Measurements from ENCODE around the gene SEMA4F.

The SEMA4F gene

DNA sequence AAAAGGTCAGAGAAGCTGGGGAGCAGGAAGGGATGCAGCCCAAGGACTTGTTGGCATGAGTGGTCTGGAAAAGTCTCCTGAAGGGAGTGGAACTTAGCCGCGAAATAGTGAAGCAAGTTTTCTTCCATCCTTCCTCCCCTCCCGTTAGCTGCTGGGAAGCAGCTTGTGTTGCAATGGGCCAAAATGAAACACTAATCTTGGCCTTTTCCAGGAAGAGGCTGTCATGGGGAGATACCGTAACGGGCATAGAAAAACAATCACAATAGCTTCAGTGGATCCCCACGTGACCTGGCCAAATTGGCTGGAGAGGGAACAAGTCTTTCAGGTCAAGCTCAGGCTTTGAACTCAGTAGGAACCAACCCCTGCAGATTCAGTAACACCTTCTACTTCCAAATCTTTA lies 49.3 kb downstream of the SEMA4F start:
- in situ Hi-C loops (cut with MboI; ENCODE audit: low sequenced_read_pairs): loop anchor here (10.0 kb wide), 1 partner anchor 171 kb away; no protein-coding TSS in a partner anchor

DNA sequence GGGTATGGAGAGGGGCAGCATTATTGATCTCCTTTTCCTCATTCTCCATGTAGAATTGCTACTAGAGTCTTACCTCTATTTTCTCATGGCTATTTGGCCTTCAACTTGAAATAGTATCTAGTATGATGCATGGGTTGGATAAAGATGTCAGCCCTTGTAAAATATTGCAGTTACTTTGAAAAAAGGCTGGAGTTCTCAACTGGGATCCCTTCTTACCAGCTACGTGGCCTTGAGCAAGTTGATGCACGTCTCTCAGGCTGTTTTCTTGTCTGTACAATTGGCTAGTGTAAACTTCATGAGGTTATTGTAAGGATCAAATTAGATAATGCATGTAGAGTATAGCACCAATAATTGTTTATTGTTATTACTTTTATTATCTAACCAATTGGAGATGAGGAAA lies 50.2 kb downstream of the SEMA4F start:
- in situ Hi-C loops (cut with MboI; ENCODE audit: low sequenced_read_pairs): loop anchor here (10.0 kb wide), 1 partner anchor 171 kb away; no protein-coding TSS in a partner anchor

DNA sequence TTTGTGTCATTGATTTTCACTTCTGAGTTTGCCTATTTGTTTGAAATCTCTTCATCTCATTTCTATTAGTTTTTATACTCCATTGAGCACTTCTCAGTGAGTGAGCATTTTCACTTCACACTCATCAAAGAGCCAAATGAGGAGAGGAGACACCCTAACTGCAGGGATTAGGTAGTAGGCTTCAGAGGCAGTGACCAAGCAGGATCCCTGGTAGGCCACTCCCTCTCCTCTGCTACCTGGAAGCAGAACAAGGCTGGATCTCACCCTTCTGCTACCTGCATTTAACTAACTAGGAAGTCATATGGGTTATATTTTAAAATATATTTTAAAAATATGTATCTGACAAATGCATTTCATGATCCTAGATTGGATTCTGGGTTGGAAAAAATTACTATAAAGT lies 52.7 kb downstream of the SEMA4F start:
- in situ Hi-C loops (cut with MboI; ENCODE audit: low sequenced_read_pairs): loop anchor here (10.0 kb wide), 1 partner anchor 168 kb away; no protein-coding TSS in a partner anchor

DNA sequence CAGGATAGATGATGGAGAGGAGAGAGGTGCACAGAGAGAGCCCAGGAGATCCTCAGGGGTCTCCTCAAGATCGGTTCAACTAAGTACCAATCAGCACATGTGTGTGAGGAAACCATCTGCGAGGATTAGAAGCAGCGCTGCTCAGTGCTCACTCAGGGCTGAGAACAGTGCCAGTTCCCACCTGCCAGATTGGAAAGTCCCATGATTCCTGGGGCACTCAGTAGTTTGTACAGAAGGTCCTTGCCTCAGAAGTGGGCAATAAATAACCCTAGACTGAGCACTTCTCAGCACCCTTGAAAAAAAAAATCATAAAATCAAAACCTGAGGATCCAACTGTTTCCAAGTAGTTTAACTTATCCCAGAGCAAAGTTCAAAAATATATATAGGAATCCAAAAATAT lies 53.8 kb downstream of the SEMA4F start:
- in situ Hi-C loops (cut with MboI; ENCODE audit: low sequenced_read_pairs): loop anchor here (10.0 kb wide), 1 partner anchor 167 kb away; no protein-coding TSS in a partner anchor

DNA sequence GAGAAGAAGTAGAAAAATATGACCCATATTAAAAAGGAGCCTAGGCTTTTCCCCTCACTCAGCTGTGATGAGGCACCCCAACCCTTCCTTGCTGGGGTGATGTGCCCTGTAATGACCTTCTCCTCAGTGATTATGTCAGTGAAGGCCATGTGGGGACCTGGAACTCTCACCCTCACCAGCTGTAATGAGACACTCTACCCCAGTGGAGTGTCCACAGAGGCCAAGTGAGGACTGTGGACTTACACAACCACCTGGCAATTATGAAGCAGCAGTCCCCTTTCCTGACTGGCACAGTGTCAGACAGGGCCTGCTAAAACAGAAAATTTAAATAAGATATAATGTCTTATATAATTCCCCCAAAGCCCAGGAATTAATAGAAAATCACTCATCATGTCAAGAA lies 54.2 kb downstream of the SEMA4F start:
- in situ Hi-C loops (cut with MboI; ENCODE audit: low sequenced_read_pairs): loop anchor here (10.0 kb wide), 1 partner anchor 167 kb away; no protein-coding TSS in a partner anchor

DNA sequence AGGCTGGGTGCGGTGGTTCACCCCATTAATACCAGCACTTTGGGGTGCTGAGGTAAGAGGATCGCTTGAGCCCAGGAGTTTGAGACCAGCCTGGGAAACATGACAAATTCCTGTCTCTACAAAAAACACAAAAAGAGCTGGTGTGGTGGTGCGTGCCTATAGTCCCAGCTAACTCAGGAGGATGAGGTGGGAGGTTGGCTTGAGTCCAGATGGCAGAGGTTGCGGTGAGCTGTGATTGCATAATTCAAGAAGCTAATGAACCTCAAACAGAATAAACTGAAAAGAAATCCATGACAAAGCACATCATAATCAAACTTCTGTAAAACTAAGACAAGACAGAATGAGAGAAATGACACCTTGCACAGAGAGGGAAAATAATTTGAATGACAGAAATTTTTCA lies 54.8 kb downstream of the SEMA4F start:
- in situ Hi-C loops (cut with MboI; ENCODE audit: low sequenced_read_pairs): loop anchor here (10.0 kb wide), 1 partner anchor 166 kb away; no protein-coding TSS in a partner anchor

DNA sequence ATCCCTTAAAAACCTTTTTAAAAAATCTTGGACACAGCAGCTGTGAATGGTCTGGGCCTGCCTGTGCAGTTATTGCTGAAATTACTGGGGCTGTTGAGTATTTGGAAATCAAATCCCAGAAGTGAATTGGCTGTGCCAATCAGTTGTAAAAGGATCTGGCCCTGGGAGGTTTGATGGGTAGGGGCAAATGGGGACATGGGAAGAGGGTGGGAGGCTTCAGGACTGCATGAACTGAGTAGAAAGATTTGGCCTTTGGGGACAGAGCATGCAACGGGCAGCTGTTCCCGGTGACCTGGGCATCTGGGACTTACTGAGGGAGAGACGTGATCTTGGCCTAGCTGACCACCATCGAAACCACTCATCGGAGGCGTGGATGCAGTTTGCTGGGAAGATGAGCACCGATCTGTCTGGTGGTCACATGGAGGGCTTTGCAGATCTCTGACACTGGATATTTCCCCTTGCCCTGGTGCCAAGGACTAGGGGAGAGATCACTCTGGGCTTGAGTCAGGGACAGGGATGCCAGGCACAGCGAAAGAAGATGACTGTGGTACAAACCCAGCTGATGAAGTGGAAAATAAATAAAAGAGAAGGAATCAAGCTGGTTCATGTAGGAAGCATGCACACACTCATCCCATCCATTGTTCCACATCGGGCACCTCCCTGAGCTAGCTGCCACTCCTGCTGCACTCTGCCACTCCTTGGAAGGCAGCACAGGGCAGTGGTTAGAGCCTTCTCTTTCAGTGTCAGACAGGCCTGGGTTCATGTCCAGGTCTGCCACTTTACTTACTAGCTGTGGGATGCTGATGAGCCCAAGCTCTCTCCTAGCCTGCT lies 58.4 kb downstream of the SEMA4F start:
- in situ Hi-C loops (cut with MboI; ENCODE audit: low sequenced_read_pairs): no loop called here

DNA sequence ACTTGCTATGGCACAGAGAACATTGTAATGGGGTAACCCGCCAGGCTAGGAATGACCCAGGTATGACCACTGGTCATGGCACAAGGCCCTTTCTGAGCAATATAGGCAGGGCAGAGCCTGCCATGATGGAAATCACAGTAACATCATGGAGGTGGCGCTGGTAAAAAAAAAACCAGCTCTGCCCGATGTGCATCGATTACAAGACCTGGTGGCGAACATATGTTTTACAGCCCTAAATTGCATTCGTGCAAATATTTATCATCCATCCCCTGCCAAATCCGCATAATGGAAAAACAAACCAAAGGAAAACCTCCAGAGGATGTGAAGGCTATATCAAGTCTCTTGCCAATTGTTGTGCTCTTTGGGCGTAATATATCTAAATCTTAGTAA lies 60.6 kb downstream of the SEMA4F start:
- in situ Hi-C loops (cut with MboI; ENCODE audit: low sequenced_read_pairs): no loop called here

DNA sequence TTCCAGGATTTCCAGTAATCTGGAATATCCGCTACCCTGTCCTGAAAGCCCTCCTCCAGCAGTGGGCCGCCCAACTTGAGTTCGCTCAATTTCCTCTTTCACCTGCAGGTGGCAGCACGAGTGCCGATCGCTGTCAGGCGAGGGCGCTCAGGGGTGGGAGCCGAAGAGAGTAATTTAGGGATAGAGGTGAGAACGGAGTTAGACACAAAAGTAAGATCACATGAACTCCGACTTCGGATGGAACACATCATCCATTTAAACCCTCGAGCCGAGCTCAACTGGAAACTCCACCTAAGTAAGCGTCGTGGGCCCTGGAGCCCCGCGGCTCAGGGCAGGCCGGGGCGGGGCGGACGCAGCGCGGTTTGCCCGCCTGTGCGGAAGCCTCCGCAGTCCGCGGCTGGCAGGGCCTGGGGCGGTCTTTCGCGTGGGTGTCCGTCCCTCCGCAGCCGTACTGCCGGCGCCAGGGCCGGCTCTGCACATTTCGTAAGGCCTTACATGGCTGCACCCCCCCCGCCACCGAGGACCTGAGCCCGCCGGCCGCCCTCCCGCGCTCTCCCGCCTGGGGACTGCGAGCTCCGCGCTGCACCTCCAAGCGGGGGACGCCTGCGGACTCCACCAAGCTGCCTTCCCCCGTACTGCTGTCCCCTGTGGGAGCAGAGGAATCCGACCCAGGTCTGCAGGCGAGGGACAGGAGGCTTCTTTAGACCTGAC lies 61.2 kb downstream of the SEMA4F start:
- in situ Hi-C loops (cut with MboI; ENCODE audit: low sequenced_read_pairs): no loop called here

DNA sequence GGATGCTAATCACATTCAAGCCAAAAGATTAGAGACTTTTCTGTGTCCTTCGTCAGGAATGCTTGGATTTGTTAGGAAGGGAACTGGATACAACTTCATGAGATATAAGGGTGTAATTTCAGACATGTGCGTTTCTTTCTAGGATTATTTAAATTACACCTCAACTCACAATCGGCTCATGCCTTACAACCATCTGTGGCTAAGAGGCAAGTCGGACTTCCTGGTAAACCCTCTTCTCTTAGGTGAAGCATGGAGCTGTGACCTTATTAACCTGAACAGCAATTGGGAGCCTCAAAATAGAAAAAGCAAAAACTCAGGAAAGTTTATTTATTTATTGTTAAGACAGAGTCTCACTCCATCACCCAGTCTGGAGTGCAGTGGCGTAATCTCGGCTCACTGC lies 61.8 kb downstream of the SEMA4F start:
- in situ Hi-C loops (cut with MboI; ENCODE audit: low sequenced_read_pairs): no loop called here

DNA sequence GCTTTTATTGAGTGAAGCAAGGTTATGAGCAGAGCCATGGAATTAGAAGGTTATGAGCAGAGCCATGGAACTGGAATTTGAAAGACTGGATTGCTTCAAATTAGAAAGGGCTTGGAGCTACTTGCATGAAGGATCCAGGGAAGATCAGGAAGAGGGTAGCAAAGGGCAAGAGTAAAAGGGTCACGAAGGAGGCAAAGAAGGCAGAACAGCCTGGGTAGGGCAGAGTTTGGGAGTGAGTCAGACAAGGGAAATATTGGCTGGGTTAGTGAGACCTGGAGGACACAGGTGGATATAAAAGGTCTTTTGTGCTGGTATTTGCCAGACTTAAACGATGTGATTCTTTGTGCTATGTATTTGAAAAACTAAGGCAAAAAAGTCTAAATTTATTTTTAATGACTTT lies 65.0 kb downstream of the SEMA4F start:
- in situ Hi-C loops (cut with MboI; ENCODE audit: low sequenced_read_pairs): no loop called here

DNA sequence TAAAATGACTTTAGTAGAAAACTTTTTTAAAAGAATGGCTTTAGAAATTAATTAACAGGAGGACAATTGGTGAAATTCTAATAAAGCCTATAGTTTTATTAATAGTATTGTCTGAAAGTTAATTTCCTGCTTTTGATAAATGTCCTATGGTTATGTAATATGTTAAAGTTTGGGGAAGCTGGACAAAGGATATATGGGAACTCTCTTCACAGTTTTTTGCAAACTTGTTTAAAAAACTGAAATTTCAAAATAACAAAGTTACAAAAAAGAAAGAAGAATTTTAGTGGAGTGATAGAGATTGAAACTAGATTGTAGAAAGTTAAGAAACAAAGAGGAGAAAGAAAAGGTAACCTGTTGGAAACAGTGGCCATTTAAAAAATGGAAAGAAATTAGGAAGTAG lies 67.3 kb downstream of the SEMA4F start:
- in situ Hi-C loops (cut with MboI; ENCODE audit: low sequenced_read_pairs): no loop called here

DNA sequence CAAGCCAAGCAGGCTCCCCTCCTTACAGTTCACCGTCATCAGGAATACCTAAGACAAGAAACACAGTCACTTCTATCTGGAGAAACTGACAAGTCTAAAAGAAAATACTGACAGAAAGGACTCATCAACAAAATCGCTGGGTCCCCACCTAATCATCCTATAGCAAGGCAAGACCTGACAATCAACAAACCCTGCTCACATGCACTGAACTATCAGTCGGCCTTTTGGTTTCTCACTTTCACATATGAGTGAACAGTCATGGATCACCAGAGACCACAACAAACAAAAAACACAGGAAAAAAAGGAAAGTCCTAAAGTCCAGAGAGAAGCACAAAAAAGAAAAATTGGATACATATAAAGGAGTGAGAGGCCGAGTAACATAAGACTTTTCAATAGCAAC lies 70.4 kb downstream of the SEMA4F start:
- in situ Hi-C loops (cut with MboI; ENCODE audit: low sequenced_read_pairs): no loop called here

DNA sequence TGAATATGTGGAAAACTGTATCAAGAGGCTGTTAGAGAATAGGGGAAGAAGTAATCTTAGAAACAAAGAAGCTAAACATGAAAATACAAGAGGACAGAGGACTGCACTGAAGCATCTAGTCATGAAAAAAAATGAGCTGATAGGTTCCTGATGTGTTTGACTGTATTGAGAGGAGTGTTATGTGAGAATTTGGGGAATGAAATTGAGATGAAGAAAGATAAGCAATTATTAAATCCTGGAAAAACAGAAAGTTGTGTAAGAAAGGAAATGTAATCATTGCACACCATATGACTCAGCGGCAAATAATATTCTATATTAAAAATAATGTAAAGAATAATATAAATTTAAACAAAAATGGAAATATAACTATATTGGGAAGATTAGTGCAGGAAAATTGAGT lies 71.2 kb downstream of the SEMA4F start:
- in situ Hi-C loops (cut with MboI; ENCODE audit: low sequenced_read_pairs): no loop called here

DNA sequence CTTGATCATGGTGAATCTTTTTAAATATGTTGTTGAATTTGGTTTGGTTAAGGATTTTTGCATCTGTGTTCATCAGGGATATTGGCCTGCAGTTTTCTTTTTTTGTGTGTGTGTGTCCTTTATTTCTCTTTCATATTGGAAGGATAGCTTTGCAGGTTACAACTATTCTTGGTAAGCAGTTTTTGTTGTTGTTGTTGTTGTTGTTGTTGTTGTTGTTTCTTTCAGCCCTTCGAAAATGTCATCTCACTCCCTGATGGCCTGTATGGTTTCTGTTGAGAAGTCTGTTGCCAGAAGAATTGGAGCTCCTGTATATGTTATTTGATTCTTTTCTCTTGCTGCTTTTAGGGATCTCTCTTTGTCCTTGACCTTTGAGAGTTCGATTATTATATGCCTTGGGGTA lies 74.8 kb downstream of the SEMA4F start:
- in situ Hi-C loops (cut with MboI; ENCODE audit: low sequenced_read_pairs): no loop called here

DNA sequence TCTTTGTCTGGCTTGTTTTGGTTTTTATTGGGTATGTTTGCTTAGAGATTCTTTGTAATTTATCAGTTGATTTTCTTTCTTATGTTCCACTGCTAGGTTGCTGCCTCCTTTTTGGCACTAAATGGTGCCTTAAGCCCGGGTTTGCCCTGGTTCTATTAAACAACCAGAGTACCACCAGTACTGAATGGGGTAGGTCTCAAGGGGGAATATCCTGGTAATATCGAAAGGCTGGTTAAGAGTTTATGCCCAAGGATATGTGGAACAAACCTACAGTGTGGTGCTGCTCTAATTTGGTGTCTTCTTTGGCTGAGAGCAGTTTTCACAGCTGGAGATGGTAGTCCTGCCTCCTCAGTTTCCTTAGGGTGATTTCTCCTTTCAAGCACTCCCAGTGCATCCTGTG lies 76.5 kb downstream of the SEMA4F start:
- in situ Hi-C loops (cut with MboI; ENCODE audit: low sequenced_read_pairs): no loop called here

Measured in HL-60/S4 treated with retinoic acid at 250 ng/mL for 4 days and 3 days (cell line).